ENCODE data around the gene ZMIZ2.
"Not testable (repeated sequence)": the region's sequence is repeated elsewhere in the genome, so short reads cannot be mapped to it uniquely, and the experiment has no call there.

ZMIZ2 gene

GRCh38 chr7:44713680-44714335, 34.8 kb upstream of the ZMIZ2 start:
- TF ChIP-seq CTCF (IDR thresholded peaks at IDR 0.05; ENCODE audit: insufficient read depth, low read length, missing control alignments), result no peak
- POLR2A ChIA-PET, result no interaction called here

GRCh38 chr7:44716205-44716604, 32.4 kb upstream of the ZMIZ2 start:
- no peak overlapping the region for H3K4me3 ChIP-seq (ENCODE audit: low read depth, low read length)
- no peak for DNase-seq (ENCODE audit: low read depth, low spot score)
- ChIA-PET CTCF (no interaction called here), POLR2A (no interaction called here)
- TF ChIP-seq CTCF (IDR thresholded peaks at IDR 0.05; ENCODE audit: insufficient read depth, low read length, missing control alignments), result no peak

More at GRCh38 chr7:44713680-44714335, 34.8 kb upstream of the ZMIZ2 start:
- no peak overlapping the region for H3K4me3 ChIP-seq (ENCODE audit: low read depth, low read length)
- CTCF ChIA-PET, result no interaction called here
- DNase-seq (ENCODE audit: low read depth, low spot score), result no peak

GRCh38 chr7:44720301-44720700, 28.3 kb upstream of the ZMIZ2 start:
- DNase-seq (ENCODE audit: low read depth, low spot score), result no peak
- no peak for TF ChIP-seq CTCF (IDR thresholded peaks at IDR 0.05; ENCODE audit: insufficient read depth, low read length, missing control alignments)
- ChIA-PET CTCF (no interaction called here), POLR2A (interaction anchor here (0.6 kb wide), 1 partner anchor 36 kb away, joined by 3 read pairs; no protein-coding TSS in a partner anchor)
- H3K4me3 ChIP-seq (ENCODE audit: low read depth, low read length), result no peak overlapping the region

GRCh38 chr7:44724276-44724675, 24.4 kb upstream of the ZMIZ2 start:
- POLR2A ChIA-PET, result no interaction called here
- CTCF ChIA-PET, result no interaction called here
- DNase-seq (ENCODE audit: low read depth, low spot score), result no peak
- no peak overlapping the region for H3K4me3 ChIP-seq (ENCODE audit: low read depth, low read length)
- no peak for TF ChIP-seq CTCF (IDR thresholded peaks at IDR 0.05; ENCODE audit: insufficient read depth, low read length, missing control alignments)

- CTCF ChIA-PET; DNase-seq (ENCODE audit: low read depth, low spot score); POLR2A ChIA-PET; H3K4me3 ChIP-seq (ENCODE audit: low read depth, low read length): not testable (repeated sequence)
Measured at GRCh38 chr7:44726250-44726649, 22.4 kb upstream of the ZMIZ2 start.

GRCh38 chr7:44727158-44727936, 21.3 kb upstream of the ZMIZ2 start:
- no peak for TF ChIP-seq CTCF (IDR thresholded peaks at IDR 0.05; ENCODE audit: insufficient read depth, low read length, missing control alignments)
- POLR2A ChIA-PET, result no interaction called here
- H3K4me3 ChIP-seq (ENCODE audit: low read depth, low read length), result no peak overlapping the region
- peak; percentile 57 for DNase-seq (ENCODE audit: low read depth, low spot score)
- CTCF ChIA-PET, result interaction anchor here (1.0 kb wide), 1 partner anchor 10 kb away, joined by 4 read pairs; no protein-coding TSS in a partner anchor
